CD4-positive, alpha-beta T cell (primary cell): ENCODE measurements around the gene MAP3K5. TPM values are rescaled to one million over a fixed set of nuclear protein-coding genes. Genes with fewer than 3 reads are reported as not detected.

ENCODE experiments used
- ATAC-seq: fragments of 200-7000 bp; cut with Tn5 transposase; one replicate; pipeline ENCODE4 v1.10.0; 2022; ENCODE audit warnings: mild to moderate bottlenecking; ENCODE audit not compliant: poor library complexity
- CTCF ChIA-PET: fragments of 350-600 bp; sonication (Branson Sonifier 250); formaldehyde crosslinking; loops from one replicate; lab custom pipeline; 2021; ENCODE audit warnings: antibody characterized with exemption, inconsistent platforms; lab: Charles Lee
- POLR2A ChIA-PET: fragments of 350-600 bp; sonication (Branson Sonifier 250); formaldehyde crosslinking; loops from one replicate; lab custom pipeline; 2021; ENCODE audit warnings: antibody characterized with exemption, inconsistent platforms; lab: Charles Lee
- DNase-seq, 14 experiments: peaks; one replicate each; pipeline ENCODE4 v3.0.0-alpha.2; 2013 to 2020; ENCODE audit warnings: mixed read lengths in 2 of 14
- H3K27ac ChIP-seq, 2 donors: one replicate each; pipeline versions ENCODE4 v1.5.1 to v1.7.0; 2013; ENCODE audit warnings: low read length in 2 of 2, low read depth in 1 of 2, mild to moderate bottlenecking in 1 of 2
- H3K27me3 ChIP-seq, 2 experiments: 1 replicate in 1 of 2; 2 replicates in 1 of 2; pipeline versions ENCODE4 v1.6.1 to v1.7.0; 2013; ENCODE audit warnings: low read length in 2 of 2, control low read depth in 1 of 2, mild to moderate bottlenecking in 1 of 2, moderate library complexity in 1 of 2; ENCODE audit not compliant: insufficient read depth in 2 of 2, control insufficient read depth in 1 of 2
- H3K36me3 ChIP-seq: one replicate; pipeline ENCODE4 v1.6.1; 2013; ENCODE audit warnings: low read length, control low read depth; ENCODE audit not compliant: insufficient read depth
- H3K4me1 ChIP-seq: one replicate; pipeline ENCODE4 v1.6.1; 2013; ENCODE audit warnings: low read length, control low read depth; ENCODE audit not compliant: insufficient read depth
- H3K4me3 ChIP-seq: one replicate; pipeline ENCODE4 v1.5.1; 2013; ENCODE audit warnings: mild to moderate bottlenecking, low read length, moderate library complexity
- H3K9me3 ChIP-seq, 2 experiments: 1 replicate in 1 of 2; 2 replicates in 1 of 2; pipeline versions ENCODE4 v1.6.1 to v1.7.0; 2013; ENCODE audit warnings: low read length in 2 of 2, mild to moderate bottlenecking in 2 of 2, control low read depth in 1 of 2, moderate library complexity in 1 of 2; ENCODE audit not compliant: control insufficient read depth in 1 of 2, insufficient read depth in 1 of 2
- H3K27ac Mint-ChIP-seq: one replicate; pipeline ENCODE4 v1.8.0; 2020; ENCODE audit warnings: mixed read lengths
- H3K27me3 Mint-ChIP-seq: one replicate; pipeline ENCODE4 v1.8.0; 2021; ENCODE audit warnings: mixed read lengths
- H3K36me3 Mint-ChIP-seq: one replicate; pipeline ENCODE4 v1.8.0; 2021; ENCODE audit warnings: low read depth, mixed read lengths
- H3K4me1 Mint-ChIP-seq: one replicate; pipeline ENCODE4 v1.8.0; 2021; ENCODE audit warnings: low read depth, mixed read lengths
- H3K4me3 Mint-ChIP-seq: one replicate; pipeline ENCODE4 v1.8.0; 2020; ENCODE audit warnings: mild to moderate bottlenecking, mixed read lengths
- H3K9me3 Mint-ChIP-seq: one replicate; pipeline ENCODE4 v1.8.0; 2020; ENCODE audit warnings: mixed read lengths
- intact Hi-C, 2 experiments: fragments of 100-400 bp; cut with DNase I in 1 of 2; cut with micrococcal nuclease in 1 of 2; formaldehyde crosslinking; loops; one replicate each; pipeline versions ENCODE4 v1.15.1 to v1.9.0; 2023 to 2025; cut with DNase I, micrococcal nuclease
- total RNA-seq, 174 experiments: library from RNA in 2 of 174; stranded (reverse) in 2 of 174; gene quantifications; one replicate each; pipeline ENCODE4 v1.2.3 and lab custom pipeline; 2021 to 2026
- TF ChIP-seq, protein P1 (sequence below): fragments of 200-600 bp; IDR thresholded peaks from one replicate; pipeline ENCODE4 v1.8.0; 2022; ENCODE audit warnings: antibody characterized with exemption, mild to moderate bottlenecking

Gene MAP3K5
- total RNA-seq, 2 experiments from 2014 or later: 12.9 to 14.1 TPM

DNA sequence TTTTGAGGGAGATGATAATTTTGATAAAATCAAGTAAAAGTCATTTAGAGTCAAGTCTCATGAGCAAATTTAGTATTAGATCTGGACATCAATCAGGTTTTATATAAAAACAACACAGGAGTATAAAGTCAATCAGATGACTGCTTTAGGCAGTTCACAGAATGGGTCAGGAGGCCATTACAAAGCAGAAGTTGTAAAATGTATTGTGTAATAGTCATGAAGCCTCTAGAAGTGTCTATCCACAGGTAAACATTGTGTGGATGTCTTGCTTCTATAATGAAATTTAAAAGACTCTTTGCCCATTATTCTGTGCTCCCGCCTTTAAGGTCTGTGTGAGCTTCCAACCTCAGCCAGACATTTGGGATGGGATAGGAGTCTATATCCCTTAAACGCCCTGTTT is 270.9 kb downstream of the MAP3K5 start:
- ATAC-seq (no peak), DNase-seq (no peak)
- ChIA-PET CTCF (no interaction called here), POLR2A (no interaction called here)
- Histone ChIP-seq H3K36me3 (no peaks in the 10 kb centered on the region), H3K9me3 (no peaks in the 10 kb centered on the region), H3K4me1 (peaks cover 10% of the 10 kb centered on the region), H3K27ac (no peak overlapping the region), H3K4me3 (no peak overlapping the region), H3K27me3 (no peaks in the 10 kb centered on the region)
- H3K4me3 Mint-ChIP-seq: no peak overlapping the region
- no peaks in the 10 kb centered on the region for H3K36me3 Mint-ChIP-seq
- H3K27me3 Mint-ChIP-seq: no peaks in the 10 kb centered on the region
- peaks cover 14% of the 10 kb centered on the region for H3K4me1 Mint-ChIP-seq
- TF ChIP-seq, protein P1, sequence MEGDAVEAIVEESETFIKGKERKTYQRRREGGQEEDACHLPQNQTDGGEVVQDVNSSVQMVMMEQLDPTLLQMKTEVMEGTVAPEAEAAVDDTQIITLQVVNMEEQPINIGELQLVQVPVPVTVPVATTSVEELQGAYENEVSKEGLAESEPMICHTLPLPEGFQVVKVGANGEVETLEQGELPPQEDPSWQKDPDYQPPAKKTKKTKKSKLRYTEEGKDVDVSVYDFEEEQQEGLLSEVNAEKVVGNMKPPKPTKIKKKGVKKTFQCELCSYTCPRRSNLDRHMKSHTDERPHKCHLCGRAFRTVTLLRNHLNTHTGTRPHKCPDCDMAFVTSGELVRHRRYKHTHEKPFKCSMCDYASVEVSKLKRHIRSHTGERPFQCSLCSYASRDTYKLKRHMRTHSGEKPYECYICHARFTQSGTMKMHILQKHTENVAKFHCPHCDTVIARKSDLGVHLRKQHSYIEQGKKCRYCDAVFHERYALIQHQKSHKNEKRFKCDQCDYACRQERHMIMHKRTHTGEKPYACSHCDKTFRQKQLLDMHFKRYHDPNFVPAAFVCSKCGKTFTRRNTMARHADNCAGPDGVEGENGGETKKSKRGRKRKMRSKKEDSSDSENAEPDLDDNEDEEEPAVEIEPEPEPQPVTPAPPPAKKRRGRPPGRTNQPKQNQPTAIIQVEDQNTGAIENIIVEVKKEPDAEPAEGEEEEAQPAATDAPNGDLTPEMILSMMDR: no peak
- no peaks in the 10 kb centered on the region for H3K9me3 Mint-ChIP-seq
- no peak overlapping the region for H3K27ac Mint-ChIP-seq
- intact Hi-C loops: no loop called here

GRCh38 chr6:136520517-136520916 is 271.8 kb downstream of the MAP3K5 start:
- H3K27ac ChIP-seq: no peak overlapping the region
- H3K36me3 ChIP-seq: no peaks in the 10 kb centered on the region
- POLR2A ChIA-PET: no interaction called here
- no peaks in the 10 kb centered on the region for H3K36me3 Mint-ChIP-seq
- H3K27me3 ChIP-seq: no peaks in the 10 kb centered on the region
- H3K4me1 ChIP-seq: peaks cover 1% of the 10 kb centered on the region
- ATAC-seq: no peak
- H3K4me3 ChIP-seq: no peak overlapping the region
- H3K27ac Mint-ChIP-seq: no peak overlapping the region
- no peaks in the 10 kb centered on the region for H3K27me3 Mint-ChIP-seq
- DNase-seq: no peak
- H3K9me3 ChIP-seq: no peaks in the 10 kb centered on the region
- TF ChIP-seq, protein P1: no peak
- peaks cover 7% of the 10 kb centered on the region for H3K4me1 Mint-ChIP-seq
- CTCF ChIA-PET: no interaction called here
- no peak overlapping the region for H3K4me3 Mint-ChIP-seq
- intact Hi-C loops: no loop called here
- no peaks in the 10 kb centered on the region for H3K9me3 Mint-ChIP-seq

DNA sequence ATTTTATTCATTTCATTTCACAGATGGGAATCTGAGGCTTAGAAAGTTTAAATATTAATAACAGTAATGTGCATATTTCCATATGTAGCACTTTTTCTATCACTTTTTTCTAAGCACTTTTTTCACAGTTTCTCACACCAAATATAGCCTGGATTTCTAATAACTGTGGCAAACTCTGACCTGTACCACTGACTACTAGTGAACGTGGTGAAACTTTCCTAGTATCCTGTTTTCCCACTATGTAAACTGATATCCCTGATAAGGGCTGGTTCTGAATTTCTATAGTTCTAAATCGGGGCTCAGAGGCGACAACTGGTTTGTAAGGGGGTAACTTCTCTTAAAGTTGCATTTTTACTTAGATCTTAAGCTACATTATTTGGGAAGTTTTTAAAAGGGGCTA is 274.7 kb downstream of the MAP3K5 start:
- DNase-seq (no peak), ATAC-seq (no peak)
- H3K9me3 Mint-ChIP-seq: no peaks in the 10 kb centered on the region
- intact Hi-C loops: no loop called here
- no peak overlapping the region for H3K27ac ChIP-seq
- TF ChIP-seq, protein P1: no peak
- no peaks in the 10 kb centered on the region for H3K4me1 Mint-ChIP-seq
- no peaks in the 10 kb centered on the region for H3K27me3 ChIP-seq
- H3K4me3 ChIP-seq: no peak overlapping the region
- no peaks in the 10 kb centered on the region for H3K27me3 Mint-ChIP-seq
- CTCF ChIA-PET: no interaction called here
- H3K9me3 ChIP-seq: no peaks in the 10 kb centered on the region
- no peaks in the 10 kb centered on the region for H3K4me1 ChIP-seq
- H3K27ac Mint-ChIP-seq: no peak overlapping the region
- no peak overlapping the region for H3K4me3 Mint-ChIP-seq
- POLR2A ChIA-PET: no interaction called here
- H3K36me3 Mint-ChIP-seq: no peaks in the 10 kb centered on the region
- H3K36me3 ChIP-seq: no peaks in the 10 kb centered on the region
